Uterus (tissue), 2 donors: ENCODE results near the gene GASK1A.

Source experiments
- POLR2A ChIP-seq, 2 donors: fragments of 450-650 bp; IDR thresholded peaks; one replicate each; pipeline ENCODE4 v1.6.1; 2016; ENCODE audit warnings: antibody characterized with exemption in 2 of 2, mild to moderate bottlenecking in 1 of 2, moderate library complexity in 1 of 2
- TF ChIP-seq, protein P1 (sequence below), 4 experiments: fragments of 200-600 bp in 2 of 4; fragments of 450-650 bp in 2 of 4; sonication (generic) in 2 of 4; IDR thresholded peaks; one replicate each; pipeline ENCODE4 v1.5.1; 2016 to 2019; ENCODE audit warnings: antibody characterized with exemption in 4 of 4, mild to moderate bottlenecking in 2 of 4, moderate library complexity in 1 of 4

GRCh38 chr3:43072361-43072760 is 93.2 kb downstream of the GASK1A start:
- no peak for TF ChIP-seq POLR2A (IDR thresholded peaks at IDR 0.05)
- TF ChIP-seq, protein P1, sequence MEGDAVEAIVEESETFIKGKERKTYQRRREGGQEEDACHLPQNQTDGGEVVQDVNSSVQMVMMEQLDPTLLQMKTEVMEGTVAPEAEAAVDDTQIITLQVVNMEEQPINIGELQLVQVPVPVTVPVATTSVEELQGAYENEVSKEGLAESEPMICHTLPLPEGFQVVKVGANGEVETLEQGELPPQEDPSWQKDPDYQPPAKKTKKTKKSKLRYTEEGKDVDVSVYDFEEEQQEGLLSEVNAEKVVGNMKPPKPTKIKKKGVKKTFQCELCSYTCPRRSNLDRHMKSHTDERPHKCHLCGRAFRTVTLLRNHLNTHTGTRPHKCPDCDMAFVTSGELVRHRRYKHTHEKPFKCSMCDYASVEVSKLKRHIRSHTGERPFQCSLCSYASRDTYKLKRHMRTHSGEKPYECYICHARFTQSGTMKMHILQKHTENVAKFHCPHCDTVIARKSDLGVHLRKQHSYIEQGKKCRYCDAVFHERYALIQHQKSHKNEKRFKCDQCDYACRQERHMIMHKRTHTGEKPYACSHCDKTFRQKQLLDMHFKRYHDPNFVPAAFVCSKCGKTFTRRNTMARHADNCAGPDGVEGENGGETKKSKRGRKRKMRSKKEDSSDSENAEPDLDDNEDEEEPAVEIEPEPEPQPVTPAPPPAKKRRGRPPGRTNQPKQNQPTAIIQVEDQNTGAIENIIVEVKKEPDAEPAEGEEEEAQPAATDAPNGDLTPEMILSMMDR (IDR thresholded peaks at IDR 0.05) = no peak
